GM21360 (cell line): ENCODE data around the gene TENT4B.
"Not testable (repeated sequence)": the region's sequence is repeated elsewhere in the genome, so short reads cannot be mapped to it uniquely, and the experiment has no call there.

Experiments used
- ATAC-seq: cut with Tn5 transposase; IDR thresholded peaks from one replicate; pipeline ENCODE4 v1.9.1; 2021; ENCODE audit warnings: mild to moderate bottlenecking, moderate library complexity; ENCODE audit not compliant: unreplicated experiment

Gene TENT4B

GRCh38 chr16:50227665-50228064, 74.6 kb downstream of the TENT4B start:
- no peak for ATAC-seq

- ATAC-seq: no peak
Measured at GRCh38 chr16:50228364-50228868, 75.3 kb downstream of the TENT4B start.

GRCh38 chr16:50229149-50229726, 76.1 kb downstream of the TENT4B start:
- no peak for ATAC-seq

- ATAC-seq: no peak
Measured at GRCh38 chr16:50234771-50235556, 81.9 kb downstream of the TENT4B start.

- ATAC-seq: no peak
Measured at GRCh38 chr16:50235581-50235980, 82.5 kb downstream of the TENT4B start.

- no peak for ATAC-seq
Measured at GRCh38 chr16:50238314-50238713, 85.2 kb downstream of the TENT4B start.

GRCh38 chr16:50238868-50239301, 85.8 kb downstream of the TENT4B start:
- ATAC-seq: no peak

- not testable (repeated sequence) for ATAC-seq
Measured at GRCh38 chr16:50243024-50243423, 89.9 kb downstream of the TENT4B start.

- no peak for ATAC-seq
Measured at GRCh38 chr16:50244140-50244503, 91.0 kb downstream of the TENT4B start.

- ATAC-seq: no peak
Measured at GRCh38 chr16:50244504-50245416, 91.7 kb downstream of the TENT4B start.

- ATAC-seq: peak; percentile 67
Measured at GRCh38 chr16:50245417-50246298, 92.6 kb downstream of the TENT4B start.

- peak; percentile 16 for ATAC-seq
Measured at GRCh38 chr16:50246299-50247122, 93.4 kb downstream of the TENT4B start.

GRCh38 chr16:50247123-50247905, 94.2 kb downstream of the TENT4B start:
- no peak for ATAC-seq

- no peak for ATAC-seq
Measured at GRCh38 chr16:50247906-50248608, 95.0 kb downstream of the TENT4B start.

GRCh38 chr16:50248845-50249244, 95.7 kb downstream of the TENT4B start:
- ATAC-seq: no peak

GRCh38 chr16:50251375-50252081, 98.4 kb downstream of the TENT4B start:
- ATAC-seq: no peak

- ATAC-seq: no peak
Measured at GRCh38 chr16:50252082-50252611, 99.0 kb downstream of the TENT4B start.
